HG03439 (cell line): ENCODE data around the gene GEMIN8.

Source experiments
- ATAC-seq: cut with Tn5 transposase; IDR thresholded peaks from one replicate; pipeline ENCODE4 v1.9.1; 2021; ENCODE audit warnings: mild to moderate bottlenecking, moderate library complexity; ENCODE audit not compliant: unreplicated experiment

The GEMIN8 gene

DNA sequence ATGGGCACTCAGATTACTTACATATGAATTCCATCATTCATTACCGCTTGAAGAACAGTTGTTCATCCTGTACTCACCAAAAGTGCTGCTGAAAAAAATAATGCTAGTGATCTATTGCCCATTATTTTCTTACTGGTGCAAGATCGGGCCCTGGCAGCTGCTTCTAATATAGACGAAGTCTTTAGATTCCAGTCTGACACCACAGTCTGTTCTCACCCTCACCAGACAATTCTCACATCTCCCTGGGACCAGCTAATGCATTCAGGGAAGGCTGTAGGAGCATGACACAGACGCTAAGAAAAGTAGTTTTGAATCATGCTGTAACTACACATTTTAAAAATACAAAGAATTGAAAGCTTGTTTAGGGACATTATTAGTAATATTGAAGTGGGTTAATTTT is 13.8 kb downstream of the GEMIN8 start:
- ATAC-seq: no peak

DNA sequence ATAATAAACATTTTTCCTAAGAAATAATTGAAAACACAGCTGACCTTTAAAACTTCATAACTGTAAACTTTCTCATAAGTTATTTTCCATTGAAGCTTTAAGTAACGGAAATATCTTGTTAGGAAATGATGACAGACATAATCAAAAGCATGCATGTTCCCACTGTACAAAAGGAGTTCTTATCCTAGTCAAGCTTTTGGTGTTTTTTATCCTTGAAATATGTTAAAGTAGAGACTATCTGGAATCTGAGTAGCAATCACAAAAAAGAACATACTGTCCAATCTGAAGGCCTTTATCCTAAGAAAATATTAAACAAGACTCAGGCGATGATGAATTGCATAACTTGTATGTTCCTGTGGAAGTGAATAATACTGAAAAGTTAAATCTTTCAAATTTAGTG is 14.4 kb downstream of the GEMIN8 start:
- ATAC-seq: no peak

DNA sequence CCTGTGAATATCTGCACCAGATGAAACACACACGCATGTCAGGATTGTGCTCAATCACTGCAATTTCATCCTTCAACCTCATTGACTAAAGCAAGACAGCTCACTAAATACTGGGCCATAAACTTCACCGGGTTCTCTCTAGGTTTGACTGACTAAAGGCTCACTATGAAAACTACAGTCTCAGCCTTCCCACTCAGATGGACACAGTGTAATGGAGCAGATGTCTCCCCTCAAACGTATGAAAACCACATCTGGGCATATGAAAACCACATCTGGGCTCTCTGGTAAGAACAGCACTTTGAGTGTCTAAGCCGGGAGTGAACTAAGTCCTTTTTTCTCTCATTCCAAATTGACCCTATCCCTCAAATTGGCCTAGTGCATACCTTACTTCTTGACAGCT is 15.2 kb downstream of the GEMIN8 start:
- no peak for ATAC-seq

DNA sequence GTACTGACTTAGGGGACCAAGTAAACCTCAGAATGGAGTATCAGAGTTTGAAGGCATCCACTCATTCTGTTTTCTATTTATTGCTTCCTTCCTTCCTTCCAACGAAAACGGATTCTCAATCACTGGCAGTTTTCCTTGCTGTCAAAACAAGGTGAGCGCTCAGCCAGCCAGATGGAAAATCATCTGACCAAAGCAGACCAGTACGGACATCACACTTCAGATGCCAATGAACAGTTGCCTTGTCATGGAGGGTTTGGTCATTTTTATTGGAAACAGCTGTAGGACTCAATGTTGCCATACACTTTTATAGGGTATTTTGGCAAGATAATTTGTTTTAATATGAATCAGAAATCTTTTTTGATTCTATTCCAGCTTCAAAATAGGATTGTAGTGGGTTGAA is 16.6 kb downstream of the GEMIN8 start:
- ATAC-seq: no peak

DNA sequence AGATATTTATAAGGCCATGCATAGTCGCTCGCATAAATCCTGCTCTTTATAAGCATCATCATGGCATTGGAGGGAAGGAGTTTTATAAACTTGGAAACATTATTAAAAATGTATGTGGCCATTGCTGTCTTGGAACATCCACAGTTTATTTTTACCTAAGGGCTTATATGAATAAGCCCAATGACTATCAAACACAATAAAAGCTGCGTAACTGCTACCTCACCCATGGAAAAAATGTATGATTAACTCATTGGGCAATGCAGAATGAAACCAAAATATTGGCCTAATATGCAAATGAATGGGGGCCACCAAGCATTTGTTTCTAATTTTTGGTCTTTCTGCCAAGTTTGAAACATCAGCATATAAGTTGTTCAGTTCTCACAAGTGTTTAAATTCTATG is 19.1 kb downstream of the GEMIN8 start:
- ATAC-seq: no peak

DNA sequence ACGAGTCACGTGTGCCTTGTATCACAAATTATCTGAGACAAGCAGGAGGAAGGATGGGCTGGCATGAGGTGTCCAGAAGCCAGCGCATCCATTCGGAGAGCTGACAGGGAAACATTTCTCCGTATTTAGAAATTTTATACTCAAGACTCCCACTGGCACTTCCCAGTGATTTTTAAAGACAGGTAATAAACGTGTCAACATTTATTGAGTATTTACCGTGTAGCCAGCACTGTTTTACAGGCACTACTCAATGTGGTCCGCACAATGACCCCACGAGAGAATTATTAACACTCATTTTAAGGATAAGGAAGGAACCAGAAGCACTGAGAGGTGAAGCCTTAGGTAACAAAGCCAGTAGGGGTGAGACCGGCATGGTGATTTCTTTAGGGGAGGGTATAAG is 23.2 kb downstream of the GEMIN8 start:
- ATAC-seq: no peak

DNA sequence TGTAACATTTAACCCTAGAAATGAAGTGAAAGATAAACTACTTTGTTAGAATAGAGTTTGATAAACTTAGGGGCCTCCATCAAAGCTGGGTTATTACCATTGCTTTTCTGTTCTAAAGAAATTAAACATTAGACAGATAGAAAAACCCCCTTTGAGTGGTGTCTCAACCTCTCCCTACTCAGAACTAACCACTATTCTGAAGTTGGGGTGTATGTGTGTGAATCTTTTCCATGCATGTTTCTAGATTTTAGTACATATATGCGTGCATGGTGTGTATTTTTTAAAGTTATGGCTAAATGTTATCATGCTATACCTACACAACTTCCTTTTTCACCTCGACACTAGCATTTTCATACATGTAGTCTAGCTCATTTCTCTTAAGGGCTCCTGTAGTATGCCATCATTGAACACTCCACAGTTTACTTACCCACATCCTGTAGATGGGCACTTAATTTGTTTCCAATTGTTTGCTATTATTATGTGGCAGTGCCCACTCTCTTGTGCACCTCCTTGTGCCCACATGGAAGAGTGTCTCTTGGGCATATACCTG is 25.7 kb downstream of the GEMIN8 start:
- ATAC-seq: no peak

DNA sequence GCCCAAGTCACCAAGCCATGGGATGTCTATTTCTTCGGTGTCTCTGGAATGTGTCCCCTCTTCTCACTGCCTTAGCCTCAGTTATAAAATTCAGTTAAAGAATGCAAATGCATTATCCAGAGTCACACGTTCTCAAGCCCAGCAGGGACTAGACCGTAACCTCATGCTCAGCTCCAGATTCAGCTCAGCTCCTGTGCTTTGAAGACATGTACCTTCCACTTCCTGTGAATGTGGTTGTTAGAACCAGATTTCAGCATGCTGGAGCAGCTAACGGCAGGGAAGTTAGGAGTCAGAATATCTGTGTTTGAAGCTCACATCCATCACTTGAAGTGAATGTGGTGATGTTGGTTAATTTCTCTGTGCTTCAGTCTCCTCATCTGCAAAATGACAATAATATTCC is 26.7 kb downstream of the GEMIN8 start:
- no peak for ATAC-seq

DNA sequence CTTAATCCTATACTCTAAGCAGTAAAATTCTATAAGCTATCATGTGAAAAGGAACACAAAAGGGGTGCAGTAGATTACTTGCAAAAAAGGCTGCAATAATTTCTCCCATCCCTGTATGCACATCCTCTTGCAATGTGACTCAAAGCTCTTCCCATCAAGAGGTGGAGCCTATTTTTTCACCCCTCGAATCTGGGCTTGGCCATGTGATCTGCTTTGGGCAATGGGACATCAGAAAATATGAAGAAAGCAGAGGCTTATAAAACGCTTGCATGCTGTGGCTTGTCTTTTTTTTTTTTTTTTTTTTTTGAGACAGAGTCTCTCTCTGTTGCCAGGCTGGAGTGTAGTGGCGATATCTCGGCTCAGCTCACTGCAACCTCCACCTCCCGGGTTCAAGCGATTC is 33.0 kb downstream of the GEMIN8 start:
- ATAC-seq: no peak

DNA sequence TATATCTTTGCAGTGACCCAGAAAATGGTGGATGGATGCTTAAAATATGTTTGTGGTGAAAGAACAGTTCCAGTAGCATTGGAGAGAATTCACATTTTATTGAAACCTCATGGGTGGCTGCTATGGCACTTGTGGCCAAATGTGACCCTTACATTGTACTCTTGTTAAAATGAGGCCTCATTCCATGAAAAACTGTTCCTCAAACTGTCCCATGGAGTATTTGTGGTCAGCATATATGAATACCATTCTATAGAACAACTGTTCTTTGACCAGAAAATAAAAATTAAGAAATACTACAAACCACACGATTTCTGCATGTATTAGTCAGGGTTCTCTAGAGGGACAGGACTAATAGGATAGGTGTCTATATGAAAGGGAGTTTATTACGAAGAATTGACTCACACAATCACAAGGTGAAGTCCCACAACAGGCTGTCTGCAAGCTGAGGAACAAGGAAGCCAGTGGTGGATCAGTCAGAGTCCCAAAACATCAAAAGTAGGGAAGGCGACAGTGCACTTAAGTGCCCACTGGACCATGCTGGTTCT is 35.1 kb downstream of the GEMIN8 start:
- no peak for ATAC-seq

DNA sequence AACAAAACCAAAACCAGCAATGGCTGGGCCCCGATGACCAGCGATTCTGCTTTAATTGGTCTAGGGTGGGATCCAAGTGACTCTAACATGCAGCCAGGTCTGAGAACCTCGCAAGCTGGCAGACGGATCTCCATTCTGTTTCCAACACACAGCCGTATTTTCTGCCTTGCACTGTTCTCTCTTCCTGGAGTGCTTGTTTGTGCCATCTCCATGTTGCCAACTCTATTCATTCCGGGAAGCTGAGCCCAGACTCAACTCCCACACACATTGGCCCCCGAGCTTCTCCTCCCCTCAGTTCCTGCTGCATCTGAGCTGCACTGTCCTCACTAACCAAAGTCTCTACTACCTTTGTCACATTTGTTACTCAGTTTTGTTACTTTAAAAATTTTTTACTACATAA is 35.6 kb downstream of the GEMIN8 start:
- ATAC-seq: no peak

DNA sequence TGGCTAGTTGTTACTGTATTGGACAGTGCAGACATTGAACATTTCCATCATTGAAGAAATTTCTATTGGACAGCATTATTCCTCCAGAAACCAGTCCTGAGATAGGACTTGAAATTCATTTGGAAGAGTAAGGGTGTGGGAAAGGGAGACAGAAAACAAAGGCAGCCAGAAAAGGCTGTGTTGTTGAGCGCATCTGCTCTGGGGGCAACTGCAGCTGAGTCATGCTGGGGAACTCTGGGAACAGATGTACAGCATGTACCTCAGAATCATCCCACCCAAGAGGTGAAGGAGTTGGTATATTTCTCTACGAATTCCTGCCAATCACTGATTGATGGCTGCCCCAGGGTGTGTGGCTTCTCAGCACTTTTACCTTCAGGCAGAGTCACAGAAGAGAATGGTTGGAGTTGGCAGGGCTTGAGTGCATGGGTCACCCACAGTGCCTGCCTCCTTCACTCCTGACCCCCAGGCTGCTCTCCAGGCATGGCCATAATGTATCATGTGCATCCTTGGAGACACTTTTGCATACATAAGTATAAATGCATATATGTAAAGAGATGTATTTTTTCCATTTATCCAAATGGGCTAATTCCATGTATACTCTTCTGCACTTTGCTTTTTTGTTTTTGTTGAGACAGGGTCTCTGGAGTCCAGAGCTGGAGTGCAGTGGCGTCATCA is 39.4 kb downstream of the GEMIN8 start:
- ATAC-seq: no peak

DNA sequence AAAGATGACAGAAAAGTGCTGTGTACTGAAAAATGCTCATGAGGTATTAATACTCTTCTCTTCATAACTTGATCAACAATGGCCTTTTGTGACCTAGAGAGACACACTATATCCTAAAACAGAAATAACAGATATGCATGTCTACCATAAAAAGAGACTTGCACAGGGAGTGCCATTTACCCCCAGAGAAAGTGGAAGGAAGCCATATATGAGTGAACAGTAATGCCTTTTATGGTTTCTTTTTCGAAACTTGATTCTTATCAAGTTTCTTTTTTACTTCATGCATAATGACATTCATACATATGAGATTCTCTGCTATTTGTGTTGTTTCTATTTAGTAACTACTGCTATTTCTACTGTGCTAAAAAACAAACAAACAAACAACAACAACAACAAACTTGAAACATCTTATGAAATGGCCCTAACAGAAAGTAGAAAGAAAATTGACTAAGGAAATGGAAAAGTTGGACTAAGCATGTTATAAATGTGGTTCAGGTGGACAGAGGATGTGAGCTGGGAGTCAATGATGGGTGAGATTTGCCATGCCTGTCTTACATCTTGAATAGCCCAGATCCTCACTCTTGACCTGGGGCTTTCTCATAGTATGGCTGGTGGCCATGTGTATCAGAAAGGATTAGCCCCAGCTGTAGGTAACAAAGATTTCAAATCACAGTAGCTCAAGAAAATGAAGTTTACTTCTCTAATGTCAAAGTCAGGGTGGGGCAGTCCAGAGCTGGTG is 43.8 kb downstream of the GEMIN8 start:
- ATAC-seq: no peak

DNA sequence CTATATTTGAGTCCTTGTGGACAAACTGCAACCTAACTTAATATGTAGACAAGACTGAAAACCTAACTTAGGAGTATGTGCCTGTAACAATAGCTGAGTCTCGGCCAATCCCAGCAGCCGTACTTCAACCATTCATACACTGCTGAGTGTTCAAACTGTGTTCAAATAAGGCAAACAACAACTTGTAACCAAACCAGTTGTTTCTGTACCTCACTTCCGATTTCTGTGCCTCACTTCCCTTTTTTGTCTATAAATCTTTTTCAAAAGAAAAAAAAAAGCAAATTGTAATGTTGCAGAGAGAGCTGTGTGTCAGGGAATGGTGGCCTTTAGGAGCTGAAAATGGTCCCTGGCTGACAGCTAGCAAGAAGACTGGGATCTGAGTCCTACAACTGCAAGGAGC is 46.0 kb downstream of the GEMIN8 start:
- no peak for ATAC-seq

DNA sequence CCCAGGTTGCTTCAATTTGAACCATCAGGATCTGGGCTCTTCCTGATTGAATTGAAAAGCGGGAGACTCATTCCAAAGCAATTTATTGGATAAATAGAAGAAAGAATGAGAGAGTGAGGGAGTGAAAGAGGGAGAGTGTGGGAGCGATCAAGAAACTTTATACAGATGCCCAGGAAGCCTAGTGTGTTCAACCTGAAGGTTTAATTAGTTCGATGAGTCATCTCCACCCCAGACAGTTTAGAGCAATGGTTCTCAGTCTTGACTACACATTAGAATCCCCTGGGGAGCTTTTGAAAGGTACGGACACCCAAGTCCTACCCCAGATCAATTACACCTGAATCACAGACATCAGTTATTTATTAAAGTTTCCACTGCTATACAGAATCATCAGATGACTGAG is 61.5 kb downstream of the GEMIN8 start:
- no peak for ATAC-seq

DNA sequence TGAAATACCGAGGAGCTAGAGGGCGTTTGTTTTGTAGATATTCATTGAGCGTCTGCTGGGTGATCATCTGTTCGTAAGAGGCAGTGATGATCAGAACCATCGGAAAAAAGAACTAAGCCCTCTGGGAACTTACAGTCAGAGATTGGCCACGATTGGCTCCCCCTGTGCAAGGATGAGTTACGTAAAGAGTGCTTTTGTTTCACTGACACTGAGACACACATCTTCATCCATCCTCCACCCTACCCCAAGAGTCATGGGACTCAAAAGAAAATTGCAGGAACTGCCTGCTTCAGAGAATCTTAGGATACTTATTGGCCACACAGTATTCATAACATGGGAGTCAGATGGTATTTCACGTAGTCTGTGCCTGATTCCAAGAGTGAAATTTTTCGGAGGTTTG is 62.1 kb downstream of the GEMIN8 start:
- ATAC-seq: no peak

DNA sequence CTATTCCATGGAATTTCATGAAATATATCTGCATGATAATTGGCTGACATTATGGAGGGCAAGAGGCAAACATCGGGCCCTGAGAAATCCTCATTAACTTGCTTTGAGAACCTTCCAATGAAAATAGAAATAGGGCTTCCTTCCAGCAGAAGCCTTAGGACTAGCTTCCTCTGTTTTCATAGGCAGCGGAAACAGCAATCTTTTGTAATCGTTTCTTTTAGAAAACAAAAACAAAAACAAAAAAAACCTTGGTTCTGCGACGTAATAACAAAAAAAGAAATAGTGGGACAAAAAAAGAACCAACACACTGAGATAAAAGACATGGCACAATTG is 62.9 kb downstream of the GEMIN8 start:
- no peak for ATAC-seq

DNA sequence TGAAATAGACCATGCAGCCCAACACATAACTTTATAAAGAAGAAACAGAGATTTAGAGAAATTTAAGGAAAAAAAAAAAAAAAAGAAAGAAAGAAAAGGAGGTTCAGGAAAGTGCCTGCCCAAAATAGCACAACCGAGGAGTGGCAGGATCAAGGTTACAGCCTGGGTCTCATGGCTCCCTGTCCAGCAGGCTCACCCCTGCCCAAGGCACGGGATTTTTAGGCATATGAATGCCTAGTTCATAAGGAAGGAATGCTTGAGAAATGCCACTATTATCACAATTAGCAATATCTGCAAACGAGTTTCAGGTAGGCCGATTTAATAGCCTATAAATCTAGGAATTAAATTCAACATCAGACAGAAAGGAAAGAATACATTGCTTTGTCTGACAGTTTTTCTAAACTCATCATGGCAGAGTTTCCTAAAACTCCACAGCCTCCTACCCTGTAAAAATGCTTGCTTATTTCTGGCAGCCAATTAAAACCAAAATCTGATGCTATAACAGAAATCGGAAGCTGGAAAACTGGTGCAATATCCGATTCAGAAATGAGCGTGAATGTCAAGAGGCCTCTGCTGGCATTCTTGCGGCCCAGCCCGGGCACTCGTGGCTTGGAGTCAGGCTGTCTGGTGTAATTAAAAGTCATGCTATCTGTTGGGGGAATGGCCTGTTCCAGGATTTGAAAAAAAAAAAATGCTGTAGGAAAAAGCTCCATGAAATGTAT is 63.5 kb downstream of the GEMIN8 start:
- ATAC-seq: no peak

DNA sequence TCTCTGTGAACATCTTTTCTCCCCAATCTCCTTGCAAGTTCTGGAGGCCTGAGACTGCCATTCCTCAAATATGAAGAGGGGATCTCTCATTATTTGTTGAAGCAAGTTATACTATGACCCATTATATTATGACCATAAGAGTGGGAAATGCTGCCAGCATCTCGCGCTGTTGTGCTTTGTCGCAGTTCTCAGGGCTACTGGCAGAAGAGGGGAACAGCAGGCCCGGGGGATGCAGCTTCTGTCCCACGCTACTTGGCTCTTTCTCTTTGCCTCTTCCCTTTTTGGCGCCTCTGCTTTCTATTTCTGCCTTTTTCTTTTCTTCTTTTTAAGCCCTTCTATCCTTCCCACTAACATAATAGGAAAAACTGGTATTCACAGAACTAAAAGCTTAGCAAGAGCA is 64.2 kb downstream of the GEMIN8 start:
- ATAC-seq: no peak

DNA sequence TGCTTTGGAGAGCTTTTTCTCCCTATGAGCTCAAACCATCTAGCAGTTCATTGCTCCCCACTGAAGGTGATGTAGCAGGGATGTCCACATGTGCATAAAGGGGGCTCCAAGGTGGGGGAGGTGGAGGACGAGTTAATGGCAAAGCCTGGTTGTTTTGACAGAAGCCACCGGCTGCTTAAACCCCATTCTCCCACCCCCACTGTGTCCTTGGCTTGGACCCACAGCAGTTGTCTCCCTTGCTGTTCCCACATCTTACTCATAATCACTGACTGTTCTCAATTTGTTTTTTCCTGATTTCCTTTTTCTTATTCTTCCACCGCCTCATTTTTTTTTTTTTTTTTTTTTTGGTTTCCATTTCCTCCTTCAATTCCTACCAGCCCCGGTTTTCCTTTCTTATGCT is 72.7 kb downstream of the GEMIN8 start:
- ATAC-seq: no peak
